ENCODE measurements around the gene FHOD1.

Gene FHOD1

DNA sequence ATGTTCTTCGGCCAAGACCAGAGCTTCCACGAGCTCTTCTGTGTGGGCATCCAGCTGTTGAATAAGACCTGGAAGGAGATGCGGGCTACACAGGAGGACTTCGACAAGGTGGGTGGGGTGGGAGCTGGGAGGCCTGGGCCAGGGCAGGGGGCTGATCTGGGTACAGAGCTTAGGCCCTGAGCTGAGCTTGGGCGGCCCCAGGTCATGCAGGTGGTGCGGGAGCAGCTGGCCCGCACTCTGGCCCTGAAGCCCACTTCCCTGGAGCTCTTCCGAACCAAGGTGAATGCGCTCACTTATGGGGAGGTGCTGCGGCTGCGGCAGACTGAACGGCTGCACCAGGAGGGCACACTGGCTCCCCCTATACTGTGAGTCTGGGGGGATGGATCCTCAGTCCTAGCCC, 44.9 kb downstream of the FHOD1 start:
- Histone ChIP-seq H3K9me2 (ENCODE audit: low read depth, low read length) (no peaks in the 10 kb centered on the region), H3K4me1 (ENCODE audit: insufficient read depth, low read length, severe bottlenecking) (peaks cover 16% of the 10 kb centered on the region), H3K27ac (ENCODE audit: low read depth, low read length, poor library complexity, severe bottlenecking) (no peak overlapping the region), H3K79me2 (ENCODE audit: insufficient read depth, low read length) (no peaks in the 10 kb centered on the region), H3K9me3 (ENCODE audit: low read length) (no peaks in the 10 kb centered on the region), H2AFZ (ENCODE audit: low read length) (no peak overlapping the region), H3F3A (ENCODE audit: insufficient read depth, low read length) (no peaks in the 10 kb centered on the region), H4K20me1 (ENCODE audit: insufficient read depth, low read length) (no peaks in the 10 kb centered on the region), H3K27me3 (ENCODE audit: insufficient read depth, low read length) (no peaks in the 10 kb centered on the region), H3K36me3 (ENCODE audit: insufficient read depth, low read length) (peaks cover 54% of the 10 kb centered on the region), H3K4me3 (ENCODE audit: low read depth, low read length, poor library complexity, severe bottlenecking) (no peak overlapping the region), H3K4me2 (ENCODE audit: low read length) (no peak overlapping the region), H3K9ac (ENCODE audit: low read length) (no peak overlapping the region)
- TF ChIP-seq, protein P1, sequence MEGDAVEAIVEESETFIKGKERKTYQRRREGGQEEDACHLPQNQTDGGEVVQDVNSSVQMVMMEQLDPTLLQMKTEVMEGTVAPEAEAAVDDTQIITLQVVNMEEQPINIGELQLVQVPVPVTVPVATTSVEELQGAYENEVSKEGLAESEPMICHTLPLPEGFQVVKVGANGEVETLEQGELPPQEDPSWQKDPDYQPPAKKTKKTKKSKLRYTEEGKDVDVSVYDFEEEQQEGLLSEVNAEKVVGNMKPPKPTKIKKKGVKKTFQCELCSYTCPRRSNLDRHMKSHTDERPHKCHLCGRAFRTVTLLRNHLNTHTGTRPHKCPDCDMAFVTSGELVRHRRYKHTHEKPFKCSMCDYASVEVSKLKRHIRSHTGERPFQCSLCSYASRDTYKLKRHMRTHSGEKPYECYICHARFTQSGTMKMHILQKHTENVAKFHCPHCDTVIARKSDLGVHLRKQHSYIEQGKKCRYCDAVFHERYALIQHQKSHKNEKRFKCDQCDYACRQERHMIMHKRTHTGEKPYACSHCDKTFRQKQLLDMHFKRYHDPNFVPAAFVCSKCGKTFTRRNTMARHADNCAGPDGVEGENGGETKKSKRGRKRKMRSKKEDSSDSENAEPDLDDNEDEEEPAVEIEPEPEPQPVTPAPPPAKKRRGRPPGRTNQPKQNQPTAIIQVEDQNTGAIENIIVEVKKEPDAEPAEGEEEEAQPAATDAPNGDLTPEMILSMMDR (IDR thresholded peaks at IDR 0.05; ENCODE audit: low read length) = no peak
- TF ChIP-seq EZH2 (IDR thresholded peaks at IDR 0.05; ENCODE audit: borderline replicate concordance, low read length) = no peak

DNA sequence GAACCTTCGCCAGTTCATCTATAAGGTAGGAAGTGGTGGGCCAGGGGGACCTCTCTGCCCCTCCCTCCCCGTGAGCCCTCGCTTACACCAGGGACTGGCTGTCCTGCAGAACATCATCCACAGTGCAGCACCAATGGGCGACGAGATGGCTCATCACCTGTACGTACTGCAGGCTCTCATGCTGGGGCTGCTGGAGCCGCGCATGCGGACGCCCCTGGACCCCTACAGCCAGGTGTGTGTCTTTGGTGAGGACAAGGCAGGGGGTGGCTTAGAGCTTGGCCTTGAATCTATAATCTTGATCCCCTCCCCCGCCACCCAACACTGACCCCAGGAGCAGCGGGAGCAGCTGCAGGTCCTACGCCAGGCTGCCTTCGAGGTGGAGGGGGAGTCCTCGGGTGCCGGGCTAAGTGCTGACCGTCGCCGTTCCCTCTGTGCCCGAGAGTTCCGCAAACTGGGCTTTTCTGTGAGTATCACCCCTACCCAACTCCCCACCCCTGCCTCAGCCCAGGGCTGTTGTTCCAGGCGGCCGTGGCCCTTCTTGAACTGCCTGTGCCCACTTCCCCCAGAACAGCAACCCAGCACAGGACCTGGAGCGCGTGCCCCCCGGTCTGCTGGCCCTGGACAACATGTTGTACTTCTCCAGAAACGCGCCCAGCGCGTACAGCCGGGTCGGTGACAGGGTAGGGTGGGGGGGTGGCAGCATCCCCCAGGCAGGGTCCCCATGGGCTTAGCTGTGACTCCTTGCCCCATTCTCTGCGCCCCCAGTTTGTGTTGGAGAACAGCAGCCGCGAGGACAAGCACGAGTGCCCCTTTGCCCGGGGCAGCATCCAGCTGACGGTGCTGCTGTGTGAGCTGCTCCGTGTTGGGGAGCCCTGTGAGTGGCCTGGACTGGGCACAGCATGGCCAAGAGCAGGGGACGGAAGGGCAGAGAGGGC, 45.6 kb downstream of the FHOD1 start:
- no peaks in the 10 kb centered on the region for H3K79me2 ChIP-seq (ENCODE audit: insufficient read depth, low read length)
- H3K36me3 ChIP-seq (ENCODE audit: insufficient read depth, low read length) = peaks cover 61% of the 10 kb centered on the region
- H2AFZ ChIP-seq (ENCODE audit: low read length) = no peak overlapping the region
- H3K27ac ChIP-seq (ENCODE audit: low read depth, low read length, poor library complexity, severe bottlenecking) = no peak overlapping the region
- H4K20me1 ChIP-seq (ENCODE audit: insufficient read depth, low read length) = no peaks in the 10 kb centered on the region
- no peak overlapping the region for H3K4me2 ChIP-seq (ENCODE audit: low read length)
- no peaks in the 10 kb centered on the region for H3F3A ChIP-seq (ENCODE audit: insufficient read depth, low read length)
- no peak overlapping the region for H3K9ac ChIP-seq (ENCODE audit: low read length)
- H3K27me3 ChIP-seq (ENCODE audit: insufficient read depth, low read length) = no peaks in the 10 kb centered on the region
- H3K4me1 ChIP-seq (ENCODE audit: insufficient read depth, low read length, severe bottlenecking) = peaks cover 16% of the 10 kb centered on the region
- H3K9me2 ChIP-seq (ENCODE audit: low read depth, low read length) = no peaks in the 10 kb centered on the region
- H3K9me3 ChIP-seq (ENCODE audit: low read length) = no peaks in the 10 kb centered on the region
- no peak overlapping the region for H3K4me3 ChIP-seq (ENCODE audit: low read depth, low read length, poor library complexity, severe bottlenecking)
- TF ChIP-seq EZH2 (IDR thresholded peaks at IDR 0.05; ENCODE audit: borderline replicate concordance, low read length) = no peak
- TF ChIP-seq, protein P1 (IDR thresholded peaks at IDR 0.05; ENCODE audit: low read length) = no peak

DNA sequence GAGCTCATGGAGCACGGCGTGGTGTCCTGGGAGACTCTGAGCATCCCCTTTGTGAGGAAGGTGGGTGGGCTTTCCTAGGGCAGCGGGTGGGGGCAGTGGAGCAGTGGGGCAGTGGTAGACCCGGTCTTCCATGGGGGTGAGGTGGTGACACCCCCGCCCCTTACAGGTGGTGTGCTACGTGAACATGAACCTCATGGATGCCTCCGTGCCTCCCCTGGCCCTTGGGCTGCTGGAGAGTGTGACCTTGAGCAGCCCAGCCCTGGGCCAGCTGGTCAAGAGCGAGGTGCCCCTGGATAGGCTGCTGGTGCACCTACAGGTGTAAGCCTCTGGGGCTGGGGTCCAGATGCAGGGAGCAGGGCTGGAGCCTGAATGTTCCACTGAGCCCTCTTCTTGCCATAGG, 46.8 kb downstream of the FHOD1 start:
- no peaks in the 10 kb centered on the region for H3F3A ChIP-seq (ENCODE audit: insufficient read depth, low read length)
- H3K4me1 ChIP-seq (ENCODE audit: insufficient read depth, low read length, severe bottlenecking) = peaks cover 16% of the 10 kb centered on the region
- H3K36me3 ChIP-seq (ENCODE audit: insufficient read depth, low read length) = peaks cover 73% of the 10 kb centered on the region
- no peaks in the 10 kb centered on the region for H3K9me2 ChIP-seq (ENCODE audit: low read depth, low read length)
- no peak for TF ChIP-seq EZH2 (IDR thresholded peaks at IDR 0.05; ENCODE audit: borderline replicate concordance, low read length)
- TF ChIP-seq, protein P1 (IDR thresholded peaks at IDR 0.05; ENCODE audit: low read length) = no peak
- H3K4me2 ChIP-seq (ENCODE audit: low read length) = no peak overlapping the region
- H3K9ac ChIP-seq (ENCODE audit: low read length) = no peak overlapping the region
- no peaks in the 10 kb centered on the region for H4K20me1 ChIP-seq (ENCODE audit: insufficient read depth, low read length)
- H3K9me3 ChIP-seq (ENCODE audit: low read length) = no peaks in the 10 kb centered on the region
- no peaks in the 10 kb centered on the region for H3K79me2 ChIP-seq (ENCODE audit: insufficient read depth, low read length)
- H3K27ac ChIP-seq (ENCODE audit: low read depth, low read length, poor library complexity, severe bottlenecking) = no peak overlapping the region
- no peak overlapping the region for H3K4me3 ChIP-seq (ENCODE audit: low read depth, low read length, poor library complexity, severe bottlenecking)
- no peak overlapping the region for H2AFZ ChIP-seq (ENCODE audit: low read length)
- no peaks in the 10 kb centered on the region for H3K27me3 ChIP-seq (ENCODE audit: insufficient read depth, low read length)
